DND-41 (cell line): ENCODE measurements around the gene MERTK.

Experiments
- EZH2 ChIP-seq: IDR thresholded peaks from 3 replicates; pipeline ENCODE4 v1.6.1; 2012; ENCODE audit warnings: borderline replicate concordance, low read depth, mild to moderate bottlenecking, moderate library complexity, low read length, inconsistent platforms; ENCODE audit not compliant: severe bottlenecking
- TF ChIP-seq, protein P1 (sequence below): IDR thresholded peaks from 2 replicates; pipeline ENCODE4 v1.5.1; 2012; ENCODE audit warnings: borderline replicate concordance, low read length, moderate library complexity, mild to moderate bottlenecking; ENCODE audit not compliant: poor library complexity, severe bottlenecking; ENCODE audit errors: extremely low read depth

DNA sequence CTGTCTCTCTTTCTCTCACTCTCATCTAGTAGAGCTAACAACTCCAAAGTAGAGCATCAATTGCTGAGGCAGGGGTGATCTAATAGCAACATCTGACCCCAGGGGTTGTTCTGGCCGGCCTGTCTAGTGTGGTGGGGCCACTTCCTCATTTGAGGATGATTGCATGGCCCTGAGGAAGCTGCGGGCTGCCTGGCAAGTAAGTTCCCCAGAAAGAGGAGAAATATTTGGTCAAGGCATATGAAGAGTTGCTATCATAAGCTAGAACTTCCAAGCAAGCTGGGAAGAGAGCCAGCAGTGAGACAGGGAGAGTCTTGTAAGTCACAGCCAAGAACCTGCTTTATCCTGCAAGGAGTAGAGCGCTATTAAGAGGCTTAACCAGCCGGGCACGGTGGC, 105.8 kb downstream of the MERTK start:
- TF ChIP-seq, protein P1, sequence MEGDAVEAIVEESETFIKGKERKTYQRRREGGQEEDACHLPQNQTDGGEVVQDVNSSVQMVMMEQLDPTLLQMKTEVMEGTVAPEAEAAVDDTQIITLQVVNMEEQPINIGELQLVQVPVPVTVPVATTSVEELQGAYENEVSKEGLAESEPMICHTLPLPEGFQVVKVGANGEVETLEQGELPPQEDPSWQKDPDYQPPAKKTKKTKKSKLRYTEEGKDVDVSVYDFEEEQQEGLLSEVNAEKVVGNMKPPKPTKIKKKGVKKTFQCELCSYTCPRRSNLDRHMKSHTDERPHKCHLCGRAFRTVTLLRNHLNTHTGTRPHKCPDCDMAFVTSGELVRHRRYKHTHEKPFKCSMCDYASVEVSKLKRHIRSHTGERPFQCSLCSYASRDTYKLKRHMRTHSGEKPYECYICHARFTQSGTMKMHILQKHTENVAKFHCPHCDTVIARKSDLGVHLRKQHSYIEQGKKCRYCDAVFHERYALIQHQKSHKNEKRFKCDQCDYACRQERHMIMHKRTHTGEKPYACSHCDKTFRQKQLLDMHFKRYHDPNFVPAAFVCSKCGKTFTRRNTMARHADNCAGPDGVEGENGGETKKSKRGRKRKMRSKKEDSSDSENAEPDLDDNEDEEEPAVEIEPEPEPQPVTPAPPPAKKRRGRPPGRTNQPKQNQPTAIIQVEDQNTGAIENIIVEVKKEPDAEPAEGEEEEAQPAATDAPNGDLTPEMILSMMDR, result no peak
- no peak for TF ChIP-seq EZH2
